K562 (cell line): Measurements from ENCODE around the gene TTLL10. TPM values are rescaled to one million over a fixed set of nuclear protein-coding genes. Genes with fewer than 3 reads are reported as not detected.

Experiments used
- ATAC-seq: fragments of 200-7000 bp; cut with Tn5 transposase; 3 replicates; pipeline ENCODE4 v1.9.1; 2020; ENCODE audit warnings: moderate library complexity
- BruUV-seq: library from RNA; stranded (reverse); fragments of 400-500 nt; replicated peaks from 2 replicates; lab custom pipeline; 2021; lab: Mats Ljungman, UMichigan
- CTCF ChIA-PET: fragments of 300-600 bp; formaldehyde crosslinking; extraction: SDS; loops from one replicate; lab custom pipeline; 2021; ENCODE audit warnings: low intra/inter-chr PET ratio; lab: Yijun Ruan, JAX
- POLR2A ChIA-PET: fragments of 300-600, 350-650 bp; sonication (Branson Sonifier 250); formaldehyde crosslinking; extraction: SDS; loops from one replicate; lab custom pipeline; 2021; ENCODE audit warnings: antibody characterized with exemption, inconsistent platforms; lab: Yijun Ruan, JAX
- DNase-seq, 4 experiments: peaks; one replicate each; pipeline versions ENCODE4 v3.0.0 to v3.0.0-alpha.2; 2011 to 2018; ENCODE audit warnings: low spot score in 3 of 4, mixed read lengths in 3 of 4; ENCODE audit errors: extremely low read depth in 1 of 4
- FAIRE-seq: peaks from 2 replicates; lab custom pipeline; 2011; peaks lifted over from hg19 to GRCh38; lab: Jason Lieb, UNC
- H2AFZ ChIP-seq: 2 replicates; pipeline ENCODE4 v1.6.0; 2011; ENCODE audit warnings: low read depth, low read length, control low read depth, inconsistent platforms
- H3K27ac ChIP-seq: fragments of 200-600 bp; 3 replicates; pipeline ENCODE4 v1.8.0; 2011; ENCODE audit warnings: low read depth, mild to moderate bottlenecking, control low read depth, inconsistent platforms, low read length, moderate library complexity, mixed read lengths; ENCODE audit errors: extremely low read depth
- H3K27me3 ChIP-seq, 2 experiments: fragments of 300-600 bp in 1 of 2; 2 replicates in 1 of 2; 3 replicates in 1 of 2; pipeline versions ENCODE4 v1.6.0 to v1.8.0; 2011; ENCODE audit warnings: inconsistent platforms in 2 of 2, low read length in 2 of 2, mild to moderate bottlenecking in 1 of 2, mixed read lengths in 1 of 2, moderate library complexity in 1 of 2; ENCODE audit not compliant: control insufficient read depth in 2 of 2, insufficient read depth in 2 of 2
- H3K36me3 ChIP-seq: fragments of 300-600 bp; 3 replicates; pipeline ENCODE4 v1.8.0; 2011; ENCODE audit warnings: mild to moderate bottlenecking, low read length, inconsistent platforms; ENCODE audit not compliant: control insufficient read depth, insufficient read depth
- H3K4me1 ChIP-seq, 2 experiments: fragments of 200-600 bp in 1 of 2; replicated peaks in 1 of 2; 2 replicates in 1 of 2; 3 replicates in 1 of 2; pipeline versions ENCODE4 v1.5.1 to v1.8.0; 2011; ENCODE audit warnings: inconsistent platforms in 2 of 2, low read length in 2 of 2, mild to moderate bottlenecking in 1 of 2, mixed read lengths in 1 of 2, moderate library complexity in 1 of 2; ENCODE audit not compliant: control insufficient read depth in 2 of 2, insufficient read depth in 2 of 2
- H3K4me2 ChIP-seq: 2 replicates; pipeline ENCODE4 v1.6.1; 2011; ENCODE audit warnings: low read length, control low read depth, inconsistent platforms, mixed read lengths; ENCODE audit not compliant: insufficient read depth
- H3K4me3 ChIP-seq: fragments of 200-600 bp; sonication (generic), shearing (Covaris generic); 2 replicates; pipeline ENCODE4 v1.5.1; 2016; ENCODE audit warnings: control low read depth, inconsistent platforms
- H3K79me2 ChIP-seq: fragments of 200-600 bp; 3 replicates; pipeline ENCODE4 v1.8.0; 2011; ENCODE audit warnings: low read length, inconsistent platforms; ENCODE audit not compliant: control insufficient read depth, insufficient read depth
- H3K9ac ChIP-seq, 2 experiments: 2 replicates each; pipeline versions ENCODE4 v1.6.0 to v1.6.1; 2011; ENCODE audit warnings: low read depth in 2 of 2, low read length in 2 of 2, control low read depth in 1 of 2, inconsistent platforms in 1 of 2, mild to moderate bottlenecking in 1 of 2, mixed read lengths in 1 of 2; ENCODE audit not compliant: insufficient read depth in 1 of 2
- H3K9me1 ChIP-seq: one replicate; pipeline ENCODE4 v1.6.0; 2011; ENCODE audit warnings: inconsistent platforms, mild to moderate bottlenecking, low read length, moderate library complexity; ENCODE audit not compliant: control insufficient read depth, insufficient read depth
- H3K9me3 ChIP-seq: replicated peaks from 2 replicates; pipeline ENCODE4 v1.5.1; 2011; ENCODE audit warnings: low read depth, low read length, inconsistent platforms; ENCODE audit not compliant: control insufficient read depth, insufficient read depth
- H4K20me1 ChIP-seq: replicated peaks from 2 replicates; pipeline ENCODE4 v1.6.1; 2011; ENCODE audit warnings: low read length, inconsistent platforms, mixed read lengths; ENCODE audit not compliant: control insufficient read depth, insufficient read depth
- BACH1 ChIP-seq: fragments of 200-800 bp; sonication (Bioruptor generic); IDR thresholded peaks from 2 replicates; pipeline ENCODE4 v1.6.1; 2016; ENCODE audit warnings: missing genetic modification characterization, missing compliant biosample characterization
- CTCFL ChIP-seq: IDR thresholded peaks from 2 replicates; pipeline ENCODE4 v1.6.1; 2011; ENCODE audit warnings: borderline replicate concordance, low read depth, mild to moderate bottlenecking, moderate library complexity, low read length; ENCODE audit not compliant: insufficient read depth, poor library complexity, severe bottlenecking
- FOXJ3 ChIP-seq: sonication (generic); formaldehyde crosslinking; IDR thresholded peaks from 2 replicates; pipeline ENCODE4 v1.4.0; 2020; ENCODE audit warnings: mild to moderate bottlenecking, missing genetic modification reagents
- GABPA ChIP-seq: fragments of 200-800 bp; sonication (Bioruptor generic); conservative IDR thresholded peaks from 2 replicates; pipeline ENCODE4 v1.6.1; 2016; ENCODE audit warnings: low read depth, missing genetic modification characterization, missing compliant biosample characterization
- HINFP ChIP-seq: fragments of 450-650 bp; conservative IDR thresholded peaks from 2 replicates; pipeline ENCODE4 v1.6.1; 2016; ENCODE audit warnings: missing genetic modification characterization, low read depth, mild to moderate bottlenecking, control low read depth, missing compliant biosample characterization
- KLF10 ChIP-seq: fragments of 250-450 bp; sonication (Bioruptor Pico); IDR thresholded peaks from 2 replicates; pipeline ENCODE4 v1.6.1; 2021; ENCODE audit warnings: matching md5 sums
- MCM7 ChIP-seq, 2 experiments: fragments of 450-650 bp; IDR thresholded peaks; 2 replicates each; pipeline ENCODE4 v1.6.1; 2016 to 2018
- NONO ChIP-seq, 2 experiments: fragments of 200-400 bp in 1 of 2; fragments of 450-650 bp in 1 of 2; formaldehyde crosslinking in 1 of 2; IDR thresholded peaks; 2 replicates each; pipeline ENCODE4 v1.6.1; 2017; ENCODE audit warnings: low read depth in 2 of 2, mild to moderate bottlenecking in 2 of 2, moderate library complexity in 2 of 2, low read length in 1 of 2
- RBM17 ChIP-seq: fragments of 200-400 bp; formaldehyde crosslinking; IDR thresholded peaks from 2 replicates; pipeline ENCODE4 v1.6.1; 2017; ENCODE audit warnings: low read depth, mild to moderate bottlenecking, low read length, borderline replicate concordance
- RNF2 ChIP-seq: sonication (generic); IDR thresholded peaks from 2 replicates; pipeline ENCODE4 v1.6.1; 2016
- TAL1 ChIP-seq: fragments of 450-650 bp; IDR thresholded peaks from 2 replicates; pipeline ENCODE4 v1.6.1; 2016; ENCODE audit warnings: mild to moderate bottlenecking
- ZFX ChIP-seq: sonication (generic); formaldehyde crosslinking; IDR thresholded peaks from 2 replicates; pipeline ENCODE4 v1.8.0; 2022; ENCODE audit warnings: mild to moderate bottlenecking, missing genetic modification reagents, moderate library complexity
- ZNF354B ChIP-seq: fragments of 250-450 bp; sonication (Bioruptor Pico); IDR thresholded peaks from 2 replicates; pipeline ENCODE4 v1.4.0; 2020
- ZNF444 ChIP-seq: fragments of 250-450 bp; sonication (Bioruptor Pico); IDR thresholded peaks from 2 replicates; pipeline ENCODE4 v1.4.0; 2020; ENCODE audit warnings: mild to moderate bottlenecking, moderate library complexity
- WGBS: fragments of 100-300 bp; shearing (Covaris generic); methylation state at CpG from one replicate; pipeline ENCODE4 v1.1.6; 2016; ENCODE audit warnings: low coverage, mixed read lengths; ENCODE audit not compliant: insufficient coverage; ENCODE audit errors: missing lambda C conversion rate; 5-methylcytosine and 5-hydroxymethylcytosine counted together
- in situ Hi-C: fragments of 300-500 bp; cut with MboI; formaldehyde crosslinking; loops from 4 replicates; pipeline ENCODE4 v1.15.0; 2018; ENCODE audit warnings: inconsistent platforms, mixed read lengths
- intact Hi-C: fragments of 100-400 bp; cut with micrococcal nuclease; formaldehyde crosslinking; loops from 2 replicates; pipeline ENCODE4 v1.14.2; 2022
- polyA plus RNA-seq, 8 experiments: library from polyadenylated mRNA; depleted of rRNA in 4 of 8; stranded (reverse) in 5 of 8; unstranded in 3 of 8; fragments of >200 nt; fragmentation: Nextera tagmentation in 2 of 8; fragmentation: Illumina TruSeq in 1 of 8; extraction: Ambion mirVana in 2 of 8; extraction: Trizol in 1 of 8; gene quantifications; 2 replicates each; pipeline versions ENCODE4 v1.2.1 to v1.2.3, GENCODE V29; 2011 to 2014; ENCODE audit warnings: inconsistent platforms in 1 of 8, missing spikeins in 1 of 8
- total RNA-seq, 7 experiments: library from RNA; depleted of rRNA in 6 of 7; stranded (reverse); fragments of >200 nt in 6 of 7; fragmentation: Illumina TruSeq in 2 of 7; extraction: Trizol in 2 of 7; gene quantifications; 2 replicates each; pipeline versions ENCODE4 v1.2.1 to v1.2.3, GENCODE V29; 2011 to 2021; ENCODE audit warnings: low replicate concordance in 1 of 7
- TF ChIP-seq, protein P1 (sequence below), 2 experiments: fragments of 450-650 bp in 1 of 2; IDR thresholded peaks; 2 replicates each; pipeline ENCODE4 v1.6.1; 2011 to 2017; ENCODE audit warnings: low read depth in 2 of 2, antibody characterized with exemption in 1 of 2, borderline replicate concordance in 1 of 2, low read length in 1 of 2, mild to moderate bottlenecking in 1 of 2, mixed read lengths in 1 of 2; ENCODE audit not compliant: control insufficient read depth in 1 of 2

Gene TTLL10
- total and polyA plus RNA-seq, 9 of the 15 experiments (the other 6 are each of a cell fraction or from before 2014, with no cell fraction given): not detected

- TF ChIP-seq CTCFL (no peak), BACH1 (tag) (no peak)
These were observed 27.7 kb upstream of the TTLL10 start (continued) for GRCh38 chr1:1146026-1146425.

DNA sequence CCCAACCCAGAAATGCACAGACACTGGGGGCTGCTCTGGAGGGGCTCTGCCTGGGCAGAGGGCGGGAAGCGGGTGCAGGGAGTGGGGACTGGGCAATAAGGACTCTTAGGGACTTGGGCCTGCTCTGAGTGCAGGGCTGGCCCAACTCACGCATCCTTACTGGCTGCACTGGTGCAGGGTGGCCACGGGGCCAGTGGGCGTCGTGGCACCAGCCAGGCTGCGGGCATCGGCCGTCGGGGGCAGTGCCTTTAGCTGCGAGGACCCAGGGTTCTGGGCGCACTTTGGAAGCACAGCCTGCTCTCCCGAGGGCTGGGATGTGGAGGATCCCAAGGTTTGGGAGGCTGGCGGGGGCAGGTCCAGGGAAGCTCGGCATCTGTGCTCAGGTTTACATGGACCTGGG lies 27.1 kb upstream of the TTLL10 start:
- DNase-seq: no peak
- peaks cover 25 to 43% of the 10 kb centered on the region in 2 experiments for H3K27me3 ChIP-seq
- POLR2A ChIA-PET: no interaction called here
- H2AFZ ChIP-seq: no peak overlapping the region
- no peak overlapping the region for H3K4me3 ChIP-seq
- in situ Hi-C loops (no loop called here), intact Hi-C loops (no loop called here)
- H3K9me3 ChIP-seq: no peaks in the 10 kb centered on the region
- BruUV-seq: no TSS peak
- peaks cover 0 to 89% of the 10 kb centered on the region in 2 experiments; a peak in 3 of 5 replicates for H3K4me1 ChIP-seq
- ATAC-seq: no peak
- no peak for FAIRE-seq
- H3K79me2 ChIP-seq: no peaks in the 10 kb centered on the region
- H3K9ac ChIP-seq: peak overlapping the region in 1 of 2 experiments; percentile 58; a peak in 2 of 4 replicates
- no peak for TF ChIP-seq GABPA (tag)
- TF ChIP-seq HINFP (tag): no peak
- TF ChIP-seq RBM17: no peak
- TF ChIP-seq RNF2: no peak
- no peak for TF ChIP-seq NONO (IDR thresholded peaks at IDR 0.05; ENCODE audit: low read depth in 2 of 2, low read length in 1 of 2)
- TF ChIP-seq ZNF444: no peak
- no peak for TF ChIP-seq ZFX
- TF ChIP-seq MCM7 (IDR thresholded peaks at IDR 0.05): no peak
- no peak for TF ChIP-seq TAL1
- no peak for TF ChIP-seq FOXJ3 (CRISPR knock-in tag)
- no peak for TF ChIP-seq ZNF354B (CRISPR knock-in tag)
- no peak for TF ChIP-seq KLF10 (CRISPR knock-in tag)
- TF ChIP-seq, protein P1, sequence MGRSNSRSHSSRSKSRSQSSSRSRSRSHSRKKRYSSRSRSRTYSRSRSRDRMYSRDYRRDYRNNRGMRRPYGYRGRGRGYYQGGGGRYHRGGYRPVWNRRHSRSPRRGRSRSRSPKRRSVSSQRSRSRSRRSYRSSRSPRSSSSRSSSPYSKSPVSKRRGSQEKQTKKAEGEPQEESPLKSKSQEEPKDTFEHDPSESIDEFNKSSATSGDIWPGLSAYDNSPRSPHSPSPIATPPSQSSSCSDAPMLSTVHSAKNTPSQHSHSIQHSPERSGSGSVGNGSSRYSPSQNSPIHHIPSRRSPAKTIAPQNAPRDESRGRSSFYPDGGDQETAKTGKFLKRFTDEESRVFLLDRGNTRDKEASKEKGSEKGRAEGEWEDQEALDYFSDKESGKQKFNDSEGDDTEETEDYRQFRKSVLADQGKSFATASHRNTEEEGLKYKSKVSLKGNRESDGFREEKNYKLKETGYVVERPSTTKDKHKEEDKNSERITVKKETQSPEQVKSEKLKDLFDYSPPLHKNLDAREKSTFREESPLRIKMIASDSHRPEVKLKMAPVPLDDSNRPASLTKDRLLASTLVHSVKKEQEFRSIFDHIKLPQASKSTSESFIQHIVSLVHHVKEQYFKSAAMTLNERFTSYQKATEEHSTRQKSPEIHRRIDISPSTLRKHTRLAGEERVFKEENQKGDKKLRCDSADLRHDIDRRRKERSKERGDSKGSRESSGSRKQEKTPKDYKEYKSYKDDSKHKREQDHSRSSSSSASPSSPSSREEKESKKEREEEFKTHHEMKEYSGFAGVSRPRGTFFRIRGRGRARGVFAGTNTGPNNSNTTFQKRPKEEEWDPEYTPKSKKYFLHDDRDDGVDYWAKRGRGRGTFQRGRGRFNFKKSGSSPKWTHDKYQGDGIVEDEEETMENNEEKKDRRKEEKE (IDR thresholded peaks at IDR 0.05; ENCODE audit: borderline replicate concordance in 1 of 2, control insufficient read depth in 1 of 2, low read depth in 2 of 2, low read length in 1 of 2): no peak
- peaks cover 8% of the 10 kb centered on the region; the same call in 1 of the 2 replicates for H4K20me1 ChIP-seq
- 42% methylated on average over 15 of the region's 15 CpGs for WGBS
- no peaks in the 10 kb centered on the region for H3K9me1 ChIP-seq
- CTCF ChIA-PET: no interaction called here
- no peaks in the 10 kb centered on the region for H3K36me3 ChIP-seq
- H3K4me2 ChIP-seq: no peak overlapping the region
- no peak overlapping the region for H3K27ac ChIP-seq
